ENCODE results near the gene KCNH2.

DNA sequence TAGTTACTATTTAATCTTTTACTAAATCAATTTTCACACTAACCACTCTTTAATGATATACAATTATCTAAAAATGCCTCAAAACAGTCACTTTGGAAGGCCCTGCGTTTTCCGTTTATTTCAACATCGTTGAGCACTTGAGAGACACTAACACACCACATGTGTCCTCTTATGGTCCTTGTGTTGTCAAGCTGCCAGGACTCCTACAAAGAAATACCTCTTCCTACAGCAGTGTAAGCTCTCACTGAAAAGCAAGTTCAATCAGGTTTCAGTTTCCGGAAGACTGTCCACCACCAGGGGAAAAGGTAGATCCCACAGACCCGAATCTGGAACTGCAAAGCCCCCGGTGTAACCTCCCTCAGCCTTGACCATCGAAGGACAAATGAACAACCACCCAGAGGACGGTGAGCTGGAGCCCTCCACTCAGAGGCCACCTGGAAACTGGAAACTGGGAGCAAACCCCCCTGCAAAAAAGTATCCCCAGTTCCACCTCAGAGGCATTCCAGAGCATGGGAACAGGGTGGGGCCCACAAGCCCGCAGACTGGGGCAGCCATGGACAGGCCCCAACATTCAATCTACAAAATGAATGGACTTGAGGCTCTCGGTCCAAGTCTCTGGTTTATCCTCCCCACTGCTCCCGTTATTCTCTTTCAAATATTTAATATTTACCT, 37.6 kb downstream of the KCNH2 start:
- TF ChIP-seq, protein P1, sequence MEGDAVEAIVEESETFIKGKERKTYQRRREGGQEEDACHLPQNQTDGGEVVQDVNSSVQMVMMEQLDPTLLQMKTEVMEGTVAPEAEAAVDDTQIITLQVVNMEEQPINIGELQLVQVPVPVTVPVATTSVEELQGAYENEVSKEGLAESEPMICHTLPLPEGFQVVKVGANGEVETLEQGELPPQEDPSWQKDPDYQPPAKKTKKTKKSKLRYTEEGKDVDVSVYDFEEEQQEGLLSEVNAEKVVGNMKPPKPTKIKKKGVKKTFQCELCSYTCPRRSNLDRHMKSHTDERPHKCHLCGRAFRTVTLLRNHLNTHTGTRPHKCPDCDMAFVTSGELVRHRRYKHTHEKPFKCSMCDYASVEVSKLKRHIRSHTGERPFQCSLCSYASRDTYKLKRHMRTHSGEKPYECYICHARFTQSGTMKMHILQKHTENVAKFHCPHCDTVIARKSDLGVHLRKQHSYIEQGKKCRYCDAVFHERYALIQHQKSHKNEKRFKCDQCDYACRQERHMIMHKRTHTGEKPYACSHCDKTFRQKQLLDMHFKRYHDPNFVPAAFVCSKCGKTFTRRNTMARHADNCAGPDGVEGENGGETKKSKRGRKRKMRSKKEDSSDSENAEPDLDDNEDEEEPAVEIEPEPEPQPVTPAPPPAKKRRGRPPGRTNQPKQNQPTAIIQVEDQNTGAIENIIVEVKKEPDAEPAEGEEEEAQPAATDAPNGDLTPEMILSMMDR (conservative IDR thresholded peaks at IDR 0.05; ENCODE audit: low read depth, low read length), result no peak
- TF ChIP-seq EZH2phosphoT487 (IDR thresholded peaks at IDR 0.05; ENCODE audit: borderline replicate concordance, low read length) (no peak), EZH2 (IDR thresholded peaks at IDR 0.05; ENCODE audit: low read length, unreplicated experiment) (no peak)
